HG03097 (cell line): ENCODE results near the gene UBR3.
"Not testable (repeated sequence)": the region's sequence is repeated elsewhere in the genome, so short reads cannot be mapped to it uniquely, and the experiment has no call there.

Source experiments
- ATAC-seq: cut with Tn5 transposase; IDR thresholded peaks from one replicate; pipeline ENCODE4 v1.9.1; 2021; ENCODE audit not compliant: unreplicated experiment, low FRiP score

Gene UBR3

GRCh38 chr2:170087413-170087793 lies 260.1 kb downstream of the UBR3 start:
- no peak for ATAC-seq

DNA sequence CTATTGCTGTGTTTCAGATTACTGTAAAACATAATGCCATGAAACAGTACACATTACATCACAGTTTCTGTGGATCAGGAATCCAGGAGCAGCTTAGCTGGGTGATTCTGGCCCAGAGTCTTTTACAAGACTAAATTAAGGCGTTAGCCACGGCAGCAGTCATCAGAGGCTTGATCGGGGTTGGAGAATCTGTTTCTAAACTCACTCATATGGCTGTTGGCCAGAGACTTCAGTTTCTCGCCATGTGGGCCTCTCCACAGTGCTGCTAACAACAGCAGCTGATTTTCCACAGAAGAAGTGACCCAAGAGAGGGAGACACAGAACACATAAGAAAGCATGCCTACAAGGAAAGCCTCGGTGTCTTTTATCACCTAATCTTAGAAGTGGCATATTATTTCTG lies 261.5 kb downstream of the UBR3 start:
- no peak for ATAC-seq

GRCh38 chr2:170090229-170090628 lies 263.0 kb downstream of the UBR3 start:
- ATAC-seq = no peak

DNA sequence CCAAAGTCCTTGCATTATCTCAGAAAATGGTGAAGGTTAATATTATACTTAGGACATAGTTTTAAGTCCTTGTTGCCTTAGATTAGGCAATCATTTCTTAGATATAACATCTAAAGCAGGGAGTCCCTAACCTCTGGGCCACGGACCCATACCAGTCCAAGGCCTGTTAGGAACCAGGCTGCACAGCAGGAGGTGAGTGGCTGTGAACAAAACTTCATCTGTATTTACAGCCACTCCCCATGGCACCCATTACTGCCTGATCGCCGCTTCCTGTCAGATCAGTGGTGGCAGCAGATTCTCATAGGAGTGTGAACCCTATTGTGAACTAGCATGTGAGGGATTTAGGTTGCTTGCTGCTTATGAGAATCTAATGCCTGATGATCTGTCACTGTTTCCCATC lies 264.2 kb downstream of the UBR3 start:
- no peak for ATAC-seq

GRCh38 chr2:170092436-170093060 lies 265.3 kb downstream of the UBR3 start:
- no peak for ATAC-seq

GRCh38 chr2:170095380-170095779 lies 268.1 kb downstream of the UBR3 start:
- no peak for ATAC-seq

DNA sequence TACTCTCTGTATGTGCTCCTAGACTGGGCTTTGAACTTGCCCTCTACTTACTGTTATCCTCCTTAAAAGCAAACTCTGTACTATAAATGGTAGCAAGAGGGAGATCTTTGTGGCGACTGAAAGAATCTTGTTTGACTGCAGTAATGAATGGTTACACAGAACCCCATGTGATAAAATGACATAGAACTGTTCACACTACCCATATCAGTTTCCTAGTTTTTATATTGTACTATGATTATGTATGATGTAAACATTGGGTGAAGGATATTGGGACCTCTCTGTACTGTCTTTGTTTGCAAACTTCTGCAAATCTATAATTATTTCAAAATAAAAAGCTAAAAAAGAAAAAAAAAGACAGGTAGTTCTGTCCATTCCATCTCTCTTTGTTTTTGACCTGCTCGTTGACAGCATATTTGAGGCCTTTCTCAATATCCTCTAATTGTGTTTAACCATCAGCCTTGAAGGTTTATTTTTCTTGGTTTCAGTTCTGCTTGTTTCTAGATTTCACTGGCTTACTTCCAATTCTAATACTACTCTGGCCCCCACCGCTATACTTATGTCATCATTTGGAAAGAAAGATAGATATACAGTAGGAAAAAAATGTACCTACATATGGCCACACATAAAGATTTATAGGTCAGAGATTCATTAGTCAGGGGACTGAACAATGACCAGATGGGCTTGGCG lies 271.5 kb downstream of the UBR3 start:
- ATAC-seq = no peak

DNA sequence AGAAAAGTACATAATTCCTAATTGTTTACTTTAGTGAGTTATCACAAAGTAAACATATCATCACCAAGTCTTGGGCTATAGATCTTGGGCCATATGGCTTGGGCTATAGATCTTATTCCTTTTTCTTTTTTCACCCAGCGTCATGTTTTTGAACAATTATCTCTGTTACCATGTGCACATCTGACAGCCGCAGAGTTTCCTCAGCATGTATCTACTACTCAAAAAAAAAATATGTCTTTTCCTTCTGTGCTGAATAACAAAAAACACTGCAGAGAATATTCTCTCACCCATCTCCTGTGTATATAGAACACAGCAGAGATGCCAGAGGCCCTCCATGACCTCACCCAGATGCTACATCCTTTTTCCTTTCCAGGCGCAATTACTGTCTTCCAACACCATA lies 274.5 kb downstream of the UBR3 start:
- no peak for ATAC-seq

DNA sequence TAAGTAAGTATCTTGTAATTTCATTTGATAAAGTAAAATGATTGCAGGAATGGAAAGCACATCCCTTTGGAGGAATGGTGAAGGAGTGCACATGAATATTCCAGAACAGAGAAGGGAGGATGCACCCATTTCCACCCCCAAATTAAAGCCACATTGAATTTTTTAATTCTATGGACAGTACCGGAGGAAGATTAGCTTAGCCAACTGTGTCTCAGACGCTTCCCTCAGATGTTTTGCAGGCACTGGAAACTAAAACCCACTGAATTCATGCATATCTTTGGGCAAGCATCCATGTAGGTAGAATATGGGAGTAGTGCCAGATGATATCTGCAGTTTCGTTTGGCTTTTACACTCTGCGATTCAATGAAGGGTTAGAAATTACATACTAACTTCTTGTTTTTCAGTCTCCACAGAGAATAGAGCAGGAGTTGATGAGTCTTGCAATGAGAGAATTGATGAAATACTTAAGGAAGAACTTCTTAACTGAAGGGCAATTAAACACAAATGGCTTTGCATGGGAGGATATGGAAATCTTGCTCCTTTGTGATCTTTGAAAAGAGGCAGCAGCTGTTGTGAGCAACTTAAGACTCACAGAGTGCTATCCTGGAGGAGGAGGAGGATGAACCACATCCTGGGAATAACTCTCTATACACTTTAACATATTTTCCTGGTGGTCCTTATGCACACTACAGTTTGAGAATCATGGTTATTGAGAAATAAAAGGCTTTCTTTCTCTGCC lies 279.0 kb downstream of the UBR3 start:
- ATAC-seq = no peak

- no peak for ATAC-seq
Measured at GRCh38 chr2:170113168-170113894, 286.1 kb downstream of the UBR3 start.

- no peak for ATAC-seq
Measured at GRCh38 chr2:170115501-170116229, 288.4 kb downstream of the UBR3 start.

GRCh38 chr2:170118641-170119040 lies 291.4 kb downstream of the UBR3 start:
- ATAC-seq = no peak

DNA sequence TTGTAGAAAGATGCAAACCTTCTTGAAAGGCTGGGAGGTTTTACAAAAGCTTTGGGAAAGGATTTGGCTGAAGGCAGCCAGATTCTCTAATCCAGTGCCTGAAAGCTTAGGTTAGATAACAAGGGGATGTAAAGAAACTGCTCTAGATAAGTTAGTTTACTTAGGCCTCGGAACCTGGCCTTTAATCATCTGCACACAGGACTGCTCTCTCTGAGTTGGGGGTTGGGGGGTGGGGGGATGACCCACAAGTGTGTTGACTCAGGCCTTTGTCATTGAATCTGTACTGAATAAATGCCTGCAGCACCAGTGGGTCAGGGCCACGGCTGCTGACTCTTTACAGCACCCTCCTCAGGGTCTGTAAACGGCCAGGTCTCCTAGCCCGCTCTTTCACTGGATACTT lies 292.1 kb downstream of the UBR3 start:
- not testable (repeated sequence) for ATAC-seq

GRCh38 chr2:170121689-170122088 lies 294.4 kb downstream of the UBR3 start:
- ATAC-seq = no peak

GRCh38 chr2:170122883-170123547 lies 295.8 kb downstream of the UBR3 start:
- ATAC-seq = no peak

DNA sequence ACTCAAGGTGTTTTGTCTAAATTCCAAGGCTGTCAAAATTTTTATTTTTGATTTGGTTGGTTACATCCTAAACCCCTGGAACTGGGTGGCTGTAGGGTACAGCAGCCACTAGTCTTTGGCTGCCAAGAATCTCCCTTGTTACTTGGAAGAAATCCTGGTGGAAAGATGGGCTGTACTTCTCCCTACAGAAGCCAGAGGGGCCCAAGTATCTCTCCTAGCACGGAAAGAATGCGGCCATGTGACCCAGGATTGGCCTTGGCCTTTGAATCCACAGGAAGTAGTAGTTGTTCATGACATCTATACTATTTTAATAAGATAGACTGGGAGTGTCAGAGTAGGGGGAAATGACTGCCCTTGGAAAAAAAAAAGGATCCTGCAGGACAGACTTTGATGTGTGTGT lies 296.3 kb downstream of the UBR3 start:
- no peak for ATAC-seq

GRCh38 chr2:170126138-170126728 lies 299.0 kb downstream of the UBR3 start:
- not testable (repeated sequence) for ATAC-seq
